H1 (cell line): ENCODE results near the gene KNDC1.

Experiments used
- CEBPB ChIP-seq: IDR thresholded peaks from 2 replicates; pipeline ENCODE4 v1.6.1; 2012; ENCODE audit warnings: low read depth, low read length
- ZNF274 ChIP-seq: IDR thresholded peaks from 2 replicates; pipeline ENCODE4 v1.7.0; 2012; ENCODE audit warnings: low read length, borderline replicate concordance; ENCODE audit errors: extremely low read depth
- TF ChIP-seq, protein P1 (sequence below), 3 experiments: IDR thresholded peaks; 1 replicate in 2 of 3; 2 replicates in 1 of 3; pipeline versions ENCODE4 v1.5.1 to v1.6.1; 2011; ENCODE audit warnings: low read length in 3 of 3, mild to moderate bottlenecking in 3 of 3, inconsistent platforms in 2 of 3, low read depth in 1 of 3, moderate library complexity in 1 of 3; ENCODE audit not compliant: insufficient read depth in 1 of 3; ENCODE audit errors: control extremely low read depth in 1 of 3

DNA sequence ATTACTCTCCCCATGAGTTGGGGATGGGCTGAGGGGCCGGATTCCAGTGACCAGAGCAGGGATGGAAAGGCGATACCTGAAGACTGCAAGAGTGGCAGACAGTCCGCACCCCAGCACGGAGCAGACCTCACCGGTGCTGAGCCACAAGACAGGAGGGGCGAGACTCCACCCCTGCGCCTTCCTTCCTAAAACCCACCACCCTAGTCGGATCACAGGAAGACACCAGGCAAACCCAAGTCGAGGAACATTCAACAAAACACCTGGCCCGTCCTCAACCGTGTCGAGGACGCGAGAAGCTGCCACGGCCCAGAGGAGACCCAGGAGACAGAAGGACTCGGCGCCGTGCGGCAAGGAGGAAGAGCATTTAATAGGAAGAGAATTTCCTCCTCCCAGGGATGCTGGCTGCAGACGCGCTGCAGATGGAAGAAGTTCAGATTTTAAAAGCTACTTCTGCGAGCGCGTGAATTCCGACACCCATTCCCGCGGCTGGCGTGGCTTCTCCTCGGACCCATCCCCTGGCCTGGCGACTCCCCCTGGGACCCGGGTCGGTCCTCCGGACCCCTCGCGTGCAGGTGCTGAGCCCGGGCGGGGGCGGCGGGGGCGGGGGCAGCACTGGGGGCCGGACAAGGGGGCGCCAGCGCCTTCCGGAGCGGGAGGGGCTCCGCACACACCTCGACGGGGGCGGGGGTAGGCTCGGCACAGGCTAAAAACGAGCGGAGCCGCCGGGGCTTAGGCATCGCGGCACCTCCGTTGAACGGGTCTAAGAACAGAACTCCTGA lies 69.4 kb downstream of the KNDC1 start:
- TF ChIP-seq, protein P1, sequence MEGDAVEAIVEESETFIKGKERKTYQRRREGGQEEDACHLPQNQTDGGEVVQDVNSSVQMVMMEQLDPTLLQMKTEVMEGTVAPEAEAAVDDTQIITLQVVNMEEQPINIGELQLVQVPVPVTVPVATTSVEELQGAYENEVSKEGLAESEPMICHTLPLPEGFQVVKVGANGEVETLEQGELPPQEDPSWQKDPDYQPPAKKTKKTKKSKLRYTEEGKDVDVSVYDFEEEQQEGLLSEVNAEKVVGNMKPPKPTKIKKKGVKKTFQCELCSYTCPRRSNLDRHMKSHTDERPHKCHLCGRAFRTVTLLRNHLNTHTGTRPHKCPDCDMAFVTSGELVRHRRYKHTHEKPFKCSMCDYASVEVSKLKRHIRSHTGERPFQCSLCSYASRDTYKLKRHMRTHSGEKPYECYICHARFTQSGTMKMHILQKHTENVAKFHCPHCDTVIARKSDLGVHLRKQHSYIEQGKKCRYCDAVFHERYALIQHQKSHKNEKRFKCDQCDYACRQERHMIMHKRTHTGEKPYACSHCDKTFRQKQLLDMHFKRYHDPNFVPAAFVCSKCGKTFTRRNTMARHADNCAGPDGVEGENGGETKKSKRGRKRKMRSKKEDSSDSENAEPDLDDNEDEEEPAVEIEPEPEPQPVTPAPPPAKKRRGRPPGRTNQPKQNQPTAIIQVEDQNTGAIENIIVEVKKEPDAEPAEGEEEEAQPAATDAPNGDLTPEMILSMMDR (IDR thresholded peaks at IDR 0.05; ENCODE audit: control extremely low read depth in 1 of 3, insufficient read depth in 1 of 3, low read depth in 1 of 3, low read length in 3 of 3) = no peak
- no peak for TF ChIP-seq CEBPB
- no peak for TF ChIP-seq ZNF274
